ENCODE results near the gene BANK1.

The BANK1 gene

GRCh38 chr4:102036619-102037376 is 246.3 kb downstream of the BANK1 start:
- no peak for DNase-seq (ENCODE audit: low spot score)

GRCh38 chr4:102037566-102037965 is 247.0 kb downstream of the BANK1 start:
- DNase-seq (ENCODE audit: low spot score) = no peak

DNA sequence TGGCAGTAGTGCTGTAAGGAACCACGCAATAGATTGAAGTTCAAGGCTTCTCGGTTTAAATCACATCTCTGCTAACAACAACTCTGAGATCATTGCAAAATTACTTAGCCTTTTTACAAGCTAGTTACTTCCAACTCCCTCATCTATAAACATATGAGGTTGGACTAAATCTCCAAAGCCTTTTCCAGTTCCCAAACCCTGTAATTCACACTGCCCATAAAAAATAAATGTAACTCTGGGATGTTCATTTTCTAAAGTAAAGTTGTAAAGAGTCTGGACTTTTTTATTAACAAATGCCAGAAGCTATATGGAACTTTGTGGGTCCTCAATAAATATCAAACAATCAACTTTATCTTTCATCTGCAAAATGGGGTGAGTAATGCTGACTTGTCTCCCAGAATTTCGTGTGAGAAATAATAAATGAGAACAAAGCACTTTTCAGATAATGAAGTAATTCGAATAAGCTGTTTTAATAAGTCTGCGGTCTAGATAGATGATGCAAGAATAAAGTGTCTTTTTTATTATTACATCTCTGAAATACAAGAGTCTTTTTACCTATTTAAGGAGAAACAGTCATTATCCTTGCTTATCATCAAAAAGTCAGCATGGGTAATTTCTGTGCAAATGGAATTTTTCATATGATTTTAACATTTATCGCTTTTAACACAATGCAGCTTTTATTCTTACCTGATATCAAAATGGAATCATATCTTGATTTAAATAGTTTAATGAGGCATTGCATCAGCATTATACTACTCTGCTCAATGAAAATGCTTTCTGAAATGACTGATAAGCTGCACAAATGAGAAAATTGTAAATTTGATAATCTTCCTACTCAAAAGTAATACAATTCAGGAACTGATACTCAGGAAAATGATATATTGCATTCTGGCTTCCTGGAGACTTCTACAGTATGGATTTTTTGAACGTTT is 252.6 kb downstream of the BANK1 start:
- no peak for DNase-seq (ENCODE audit: low spot score)

GRCh38 chr4:102047616-102048015 is 257.1 kb downstream of the BANK1 start:
- DNase-seq (ENCODE audit: low spot score) = no peak

DNA sequence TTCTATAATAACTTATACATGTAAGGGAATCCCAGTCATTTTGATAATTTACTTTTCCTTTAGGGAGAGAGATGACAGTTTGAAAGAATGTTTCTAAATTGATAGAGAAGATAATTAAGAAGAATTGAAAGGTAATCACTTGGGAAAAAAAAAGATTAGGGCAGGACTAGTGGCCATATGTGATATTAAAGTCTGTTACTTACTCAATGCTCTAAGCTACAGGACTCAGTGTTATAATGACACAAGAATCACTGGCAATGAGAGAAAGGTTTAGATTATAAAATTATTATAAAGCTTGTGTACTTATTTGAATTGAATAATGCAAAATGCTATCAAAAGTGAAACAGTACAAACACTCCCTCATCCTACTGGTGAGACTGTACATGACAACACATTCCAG is 265.3 kb downstream of the BANK1 start:
- no peak for DNase-seq (ENCODE audit: low spot score)

GRCh38 chr4:102057122-102057521 is 266.6 kb downstream of the BANK1 start:
- DNase-seq (ENCODE audit: low spot score) = no peak

DNA sequence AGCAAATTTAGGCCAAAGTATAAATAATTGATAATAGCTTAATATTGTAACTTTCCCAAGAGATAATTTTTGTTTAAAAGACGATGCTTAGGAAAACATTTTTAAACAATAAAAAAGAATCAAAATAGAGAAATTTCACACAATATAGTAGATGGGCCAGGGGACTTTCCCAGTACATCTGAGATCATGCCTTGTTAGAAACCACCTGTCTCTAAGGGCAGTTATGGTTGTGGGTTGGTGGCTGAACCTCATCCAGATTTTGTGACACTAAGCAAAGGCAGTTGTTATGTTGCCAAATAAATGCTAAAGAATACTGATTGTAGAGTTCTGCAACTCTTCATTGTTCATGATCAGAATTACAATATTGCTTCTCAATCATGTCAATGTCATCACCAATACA is 270.6 kb downstream of the BANK1 start:
- no peak for DNase-seq (ENCODE audit: low spot score)

DNA sequence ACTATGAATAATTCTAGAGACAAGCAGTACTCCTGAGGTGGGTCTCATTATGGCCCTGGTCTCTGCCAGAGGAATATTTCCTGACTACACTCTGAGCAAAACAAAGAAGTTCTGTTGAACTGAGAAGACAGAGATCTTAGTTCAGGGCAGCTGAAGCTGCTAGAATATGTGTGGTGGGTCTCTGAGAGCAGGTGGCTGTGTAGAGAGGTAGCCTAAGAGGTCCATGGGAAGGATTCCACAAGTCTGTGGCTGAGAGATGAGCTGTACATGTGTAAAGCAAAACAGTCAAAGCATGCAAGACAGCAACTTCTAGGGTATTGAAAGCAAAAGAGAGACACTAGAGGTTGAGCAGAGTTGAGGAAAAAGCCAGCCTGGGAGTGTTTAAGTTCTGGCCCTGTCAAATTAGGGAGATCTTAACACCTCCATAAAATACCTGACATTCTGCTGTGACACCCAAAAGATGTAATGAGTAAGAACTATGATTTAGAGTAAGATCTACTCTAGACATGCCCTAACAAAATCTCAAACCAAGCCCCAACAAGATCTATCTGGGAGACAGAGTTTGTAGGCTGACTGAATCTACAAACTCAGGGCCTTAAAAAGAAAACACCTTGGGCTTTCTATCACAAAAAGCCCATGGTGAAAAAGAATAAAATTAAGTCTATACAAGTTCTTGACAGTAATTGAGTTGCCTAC is 274.4 kb downstream of the BANK1 start:
- no peak for DNase-seq (ENCODE audit: low spot score)

DNA sequence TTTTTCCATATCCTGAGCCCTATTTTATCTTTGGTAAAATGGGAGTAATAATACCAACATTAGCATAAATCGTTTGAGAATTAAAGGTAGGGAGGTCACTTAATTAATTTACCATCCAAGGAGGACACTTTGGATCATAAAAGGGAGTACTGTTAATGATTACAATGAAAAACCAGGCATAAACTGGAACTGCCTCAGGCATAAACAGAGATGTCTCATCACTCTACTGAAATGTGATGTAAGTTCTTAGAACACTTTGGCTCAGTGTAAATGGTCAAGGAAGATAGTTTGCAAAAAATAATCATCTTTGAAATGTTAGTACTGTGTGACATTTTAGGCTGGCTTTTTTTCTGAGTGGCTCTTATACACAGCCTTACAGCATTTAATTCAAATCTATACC is 286.1 kb downstream of the BANK1 start:
- DNase-seq (ENCODE audit: low spot score) = no peak

GRCh38 chr4:102080184-102080583 is 289.7 kb downstream of the BANK1 start:
- no peak for DNase-seq (ENCODE audit: low spot score)

DNA sequence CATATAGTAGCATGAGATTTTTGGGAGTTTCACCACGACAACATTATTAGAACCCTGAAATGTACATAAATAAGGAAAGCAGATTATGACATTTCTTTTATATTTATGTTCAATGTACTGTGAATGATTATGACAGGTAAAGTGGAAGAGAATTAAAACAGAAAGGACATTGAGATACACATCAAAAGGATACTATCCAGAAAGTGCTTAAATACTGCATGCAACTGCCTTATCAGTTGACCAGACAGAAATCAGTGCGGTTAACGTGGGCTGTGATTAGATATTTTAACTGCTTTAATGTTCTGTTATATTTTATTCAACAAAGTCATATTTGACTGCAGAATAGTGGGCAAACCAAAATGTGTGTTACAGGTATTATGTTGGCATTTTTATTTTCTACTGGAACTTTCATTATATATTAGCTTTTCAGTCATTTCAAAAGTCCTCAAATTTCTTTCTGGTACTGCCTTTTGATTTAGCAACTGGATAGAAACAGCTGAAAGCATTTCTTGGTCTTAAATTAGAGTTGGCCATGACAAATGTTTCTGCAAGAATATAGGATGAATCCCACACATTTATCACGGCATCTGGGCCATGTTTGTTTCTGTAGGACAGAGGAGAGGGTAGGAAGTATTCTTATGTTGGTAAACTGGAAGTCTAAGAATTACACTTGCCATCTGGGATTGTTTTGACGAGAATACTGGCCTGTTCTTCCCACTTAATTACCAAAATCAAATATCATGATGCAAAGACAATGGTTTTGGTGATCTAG is 299.5 kb downstream of the BANK1 start:
- DNase-seq (ENCODE audit: low spot score) = no peak

DNA sequence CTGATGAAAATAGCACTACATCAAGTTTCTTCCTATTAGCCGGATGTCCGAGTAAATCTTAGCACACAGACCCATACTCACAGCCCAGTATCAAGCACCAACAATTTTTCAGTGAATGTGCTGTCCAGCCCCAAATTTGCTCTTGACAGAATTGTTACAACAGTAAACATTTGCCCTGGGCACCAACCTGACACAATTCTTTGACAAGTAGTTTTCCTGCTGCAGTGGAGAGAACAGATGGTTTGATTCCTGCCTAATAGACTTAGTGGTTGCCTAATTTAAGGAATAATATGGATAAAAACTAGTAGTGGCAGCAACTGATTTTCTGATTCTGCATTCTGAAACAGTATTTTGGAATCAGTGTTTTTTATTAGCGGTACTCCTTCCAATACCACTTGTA is 301.1 kb downstream of the BANK1 start:
- DNase-seq (ENCODE audit: low spot score) = no peak

DNA sequence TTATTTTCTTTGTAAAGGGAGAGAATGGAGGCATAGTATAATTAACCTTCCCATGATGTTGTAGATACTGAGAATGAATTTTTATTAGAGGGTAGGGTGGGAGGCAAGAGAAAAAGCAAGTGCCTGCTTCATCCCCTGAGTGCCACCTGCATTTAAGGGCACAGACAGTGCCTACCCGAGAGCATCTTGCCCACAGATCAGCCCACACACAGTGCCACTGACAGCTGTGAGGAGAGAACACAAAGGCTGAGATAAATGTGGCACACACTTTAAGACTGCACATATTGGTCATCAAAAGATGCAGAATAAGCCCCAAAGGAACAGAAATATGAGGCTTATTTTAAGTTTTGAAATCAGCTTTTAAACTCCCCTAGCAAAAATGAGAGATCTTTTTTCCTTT is 304.0 kb downstream of the BANK1 start:
- no peak for DNase-seq (ENCODE audit: low spot score)

GRCh38 chr4:102103368-102103767 is 312.8 kb downstream of the BANK1 start:
- no peak for DNase-seq (ENCODE audit: low spot score)

GRCh38 chr4:102104278-102104677 is 313.7 kb downstream of the BANK1 start:
- DNase-seq (ENCODE audit: low spot score) = no peak

- DNase-seq (ENCODE audit: low spot score) = no peak
Measured at GRCh38 chr4:102105983-102106382, 315.5 kb downstream of the BANK1 start.

DNA sequence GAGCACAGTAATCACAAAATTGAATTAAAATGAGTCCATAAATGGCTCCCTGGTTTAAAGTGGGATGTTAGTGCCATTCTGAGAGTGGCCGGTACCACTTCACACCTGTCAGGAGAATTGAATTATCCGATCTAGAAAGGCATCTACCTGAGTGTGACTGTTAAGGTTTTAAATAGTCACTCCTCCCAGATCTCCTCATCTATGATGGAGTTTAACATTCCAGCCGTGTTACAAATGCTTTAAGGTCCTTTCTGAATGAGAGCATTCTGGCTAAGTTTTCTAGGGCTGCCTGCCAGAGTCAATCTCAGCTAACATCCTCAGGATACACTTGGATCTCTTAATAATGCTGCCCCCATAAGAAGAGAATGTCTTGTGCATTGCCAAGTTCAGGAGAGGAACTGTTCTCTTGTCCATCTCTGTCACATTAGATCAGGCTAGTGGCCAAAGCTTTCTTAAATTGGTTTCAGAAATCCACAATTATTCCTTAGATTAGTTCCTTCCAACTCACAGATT is 323.6 kb downstream of the BANK1 start:
- no peak for DNase-seq (ENCODE audit: low spot score)

DNA sequence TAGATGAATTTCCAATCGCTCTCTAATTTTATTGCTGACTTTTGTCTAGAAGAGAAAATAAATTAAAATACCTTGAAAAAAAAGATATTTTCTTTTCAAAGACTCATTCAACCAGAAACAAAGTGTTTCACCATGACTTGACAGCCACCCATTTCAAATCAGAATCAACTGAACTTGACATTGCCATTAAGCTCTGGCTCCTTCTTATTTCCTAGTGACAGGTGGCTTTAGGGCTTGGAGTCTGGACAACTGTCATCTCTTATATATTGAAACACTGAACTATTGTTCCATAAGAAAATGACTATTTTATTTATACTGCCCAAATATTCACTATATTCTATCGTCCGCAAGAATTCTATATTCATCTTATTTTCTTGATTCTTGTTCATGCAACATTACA is 325.6 kb downstream of the BANK1 start:
- no peak for DNase-seq (ENCODE audit: low spot score)

DNA sequence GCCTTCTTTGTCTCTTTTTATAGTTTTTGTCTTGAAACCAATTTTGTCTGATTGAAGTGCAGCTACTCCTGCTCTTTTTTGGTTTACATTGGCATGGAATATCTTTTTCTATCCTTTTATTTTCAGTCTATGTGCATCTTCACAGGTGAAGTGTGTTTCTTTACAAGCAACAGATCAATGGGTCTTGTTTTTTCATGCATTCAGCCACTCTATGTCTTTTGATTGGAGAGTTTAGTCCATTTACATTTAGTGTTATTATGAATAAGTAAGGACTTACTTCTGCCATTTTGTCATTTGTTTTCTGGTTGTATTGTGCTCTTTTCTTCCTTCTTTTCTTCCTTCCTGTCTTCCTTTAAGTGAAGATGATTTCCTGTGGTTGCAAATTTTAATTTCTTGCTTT is 330.3 kb downstream of the BANK1 start:
- no peak for DNase-seq (ENCODE audit: low spot score)
